ENCODE data around the gene DPYSL3.
"Not testable (repeated sequence)": the region's sequence is repeated elsewhere in the genome, so short reads cannot be mapped to it uniquely, and the experiment has no call there.

Gene DPYSL3

GRCh38 chr5:147372191-147372590 lies 137.7 kb downstream of the DPYSL3 start:
- no peak for TF ChIP-seq CTCF (IDR thresholded peaks at IDR 0.05; ENCODE audit: borderline replicate concordance, insufficient read depth, low read depth, low read length)

GRCh38 chr5:147371290-147371689 lies 138.6 kb downstream of the DPYSL3 start:
- no peak for TF ChIP-seq CTCF (IDR thresholded peaks at IDR 0.05; ENCODE audit: borderline replicate concordance, insufficient read depth, low read depth, low read length)

More at GRCh38 chr5:147372191-147372590, 137.7 kb downstream of the DPYSL3 start:
- no peak overlapping the region for H3K4me3 ChIP-seq (ENCODE audit: low read depth, low read length)

GRCh38 chr5:147369742-147370374 lies 140.0 kb downstream of the DPYSL3 start:
- H3K4me3 ChIP-seq (ENCODE audit: low read depth, low read length): no peak overlapping the region
- no peak for TF ChIP-seq CTCF (IDR thresholded peaks at IDR 0.05; ENCODE audit: borderline replicate concordance, insufficient read depth, low read depth, low read length)

More at GRCh38 chr5:147371290-147371689, 138.6 kb downstream of the DPYSL3 start:
- H3K4me3 ChIP-seq (ENCODE audit: low read depth, low read length): no peak overlapping the region

- H3K4me3 ChIP-seq (ENCODE audit: low read depth, low read length): not testable (repeated sequence)
Measured at GRCh38 chr5:147367381-147367780, 142.5 kb downstream of the DPYSL3 start.

GRCh38 chr5:147361441-147362175 lies 148.3 kb downstream of the DPYSL3 start:
- H3K4me3 ChIP-seq (ENCODE audit: low read depth, low read length): no peak overlapping the region
- TF ChIP-seq CTCF (IDR thresholded peaks at IDR 0.05; ENCODE audit: borderline replicate concordance, insufficient read depth, low read depth, low read length): no peak

- no peak overlapping the region for H3K4me3 ChIP-seq (ENCODE audit: low read depth, low read length)
- TF ChIP-seq CTCF (IDR thresholded peaks at IDR 0.05; ENCODE audit: borderline replicate concordance, insufficient read depth, low read depth, low read length): no peak
Measured at GRCh38 chr5:147360816-147361215, 149.1 kb downstream of the DPYSL3 start.

- H3K4me3 ChIP-seq (ENCODE audit: low read depth, low read length): no peak overlapping the region
- TF ChIP-seq CTCF (IDR thresholded peaks at IDR 0.05; ENCODE audit: borderline replicate concordance, insufficient read depth, low read depth, low read length): no peak
Measured at GRCh38 chr5:147359581-147359980, 150.3 kb downstream of the DPYSL3 start.

Measured in GM12875 (cell line).